HG03064 (cell line): ENCODE results near the gene ONECUT3.
A peak's percentile ranks its signal among the peaks of the same experiment; 100 is the strongest.

Source experiments
- ATAC-seq: cut with Tn5 transposase; IDR thresholded peaks from one replicate; pipeline ENCODE4 v1.9.1; 2021; ENCODE audit warnings: low read depth; ENCODE audit not compliant: unreplicated experiment

The ONECUT3 gene

DNA sequence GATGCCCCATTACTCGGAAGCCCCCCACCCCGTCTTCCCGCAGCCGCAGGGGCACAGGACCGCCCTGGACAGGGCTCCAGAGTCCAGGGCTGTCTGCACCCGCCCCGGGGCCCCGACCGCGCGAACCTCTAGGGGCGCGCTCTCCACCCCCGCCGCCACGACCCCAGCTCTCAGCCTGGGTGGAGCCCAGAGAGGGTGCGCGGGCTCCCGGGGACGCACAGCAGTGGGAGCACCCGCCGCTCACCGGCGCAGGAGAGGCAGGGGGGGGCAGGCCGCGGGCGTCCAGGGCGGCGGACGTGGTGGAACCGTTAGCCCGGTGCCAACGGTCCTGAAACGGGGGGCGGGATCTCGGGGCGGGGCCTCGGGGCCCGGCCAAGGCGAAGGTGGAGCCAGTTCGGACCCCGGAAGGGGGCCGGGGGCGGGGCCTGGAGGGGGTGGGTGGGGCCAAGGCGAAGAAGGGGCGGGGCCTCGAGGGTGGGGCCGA is 58.7 kb downstream of the ONECUT3 start, which contains the start of gene ATP8B3:
TSS of gene ATP8B3 (minus strand) at position 335 of the 484 bp plus-strand sequence. CDS start 540 bp downstream, outside the sequence.
- ATAC-seq, result peak; percentile 2

DNA sequence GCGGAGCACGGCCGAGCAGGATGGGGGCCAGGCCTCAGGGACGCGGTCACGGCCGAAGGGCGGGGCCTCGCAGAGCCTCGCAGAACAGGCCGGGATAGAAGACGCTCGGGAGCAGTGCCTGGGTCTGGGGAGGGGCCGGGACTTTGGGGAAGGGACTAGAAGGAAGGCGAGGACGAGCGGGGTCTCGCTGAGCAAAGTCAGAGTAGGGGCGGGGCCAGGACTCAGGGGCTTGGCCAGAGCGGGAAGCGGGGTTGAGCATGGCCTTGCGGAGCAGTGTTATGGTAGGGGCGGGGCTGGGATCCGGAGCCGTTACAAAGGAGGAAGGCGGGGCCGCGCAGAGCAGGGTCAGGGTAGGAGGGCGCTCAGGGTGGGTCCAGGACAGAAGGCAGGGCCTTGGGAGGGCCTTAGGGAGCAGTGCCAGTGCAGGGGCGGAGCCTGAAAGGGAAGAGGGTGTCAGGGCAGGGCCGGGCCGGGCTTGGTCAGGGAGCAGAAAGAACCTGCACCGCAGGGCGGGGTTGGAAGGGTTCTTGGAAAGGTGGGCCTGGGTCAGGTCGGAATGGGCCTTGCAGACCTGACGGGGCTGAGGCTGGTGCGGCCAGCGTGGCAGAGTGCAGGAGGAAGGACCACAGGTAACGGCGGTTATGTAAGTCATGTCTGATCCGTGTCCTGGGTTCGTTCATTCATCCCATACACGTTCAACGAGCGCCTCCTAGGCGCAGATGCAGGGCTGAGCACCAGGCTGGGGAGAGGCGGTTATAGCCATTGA is 59.3 kb downstream of the ONECUT3 start:
- peak; percentile 71 for ATAC-seq

GRCh38 chr19:1813192-1814182 is 60.2 kb downstream of the ONECUT3 start:
- ATAC-seq, result no peak

GRCh38 chr19:1814391-1814790 is 61.1 kb downstream of the ONECUT3 start:
- ATAC-seq, result no peak

DNA sequence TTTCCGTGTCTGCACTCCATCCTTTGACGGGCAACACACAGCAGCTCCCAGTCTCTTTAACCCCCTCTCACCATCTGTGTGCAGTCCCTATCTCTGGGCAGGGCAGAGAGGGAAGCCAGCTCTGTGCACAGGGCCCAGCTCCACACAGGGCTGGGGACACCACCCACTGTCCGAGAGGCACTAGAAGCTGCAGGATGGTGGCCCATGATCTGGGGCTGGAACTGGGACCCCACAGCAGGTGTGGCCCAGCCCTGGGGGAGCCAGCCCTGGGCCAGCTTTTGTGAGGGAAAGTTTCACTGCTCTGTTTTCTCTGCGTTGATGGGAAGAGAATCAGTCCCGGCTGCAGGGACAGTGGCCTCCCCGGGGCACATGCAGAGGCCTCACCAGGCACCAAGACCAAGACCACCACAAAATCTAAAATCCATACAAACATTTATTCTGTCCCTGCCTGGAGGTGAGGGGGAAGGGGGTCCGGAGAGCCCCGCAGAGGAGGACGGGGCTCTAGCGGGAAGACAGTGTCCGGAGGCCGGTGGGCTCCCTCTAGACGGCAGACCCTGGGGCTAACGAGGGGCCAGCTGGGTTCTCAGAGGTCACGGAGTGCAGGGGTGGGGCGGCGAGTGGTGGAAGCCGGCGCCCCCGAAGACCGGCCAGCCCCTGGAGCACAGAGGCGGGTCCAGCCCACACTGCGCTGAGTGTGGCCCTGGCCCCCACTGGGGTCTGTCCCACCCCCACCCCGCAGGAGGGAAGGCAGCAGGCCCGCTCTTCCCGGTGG is 61.7 kb downstream of the ONECUT3 start:
- no peak for ATAC-seq

- ATAC-seq, result no peak
Measured at GRCh38 chr19:1815605-1816529, 62.6 kb downstream of the ONECUT3 start.

DNA sequence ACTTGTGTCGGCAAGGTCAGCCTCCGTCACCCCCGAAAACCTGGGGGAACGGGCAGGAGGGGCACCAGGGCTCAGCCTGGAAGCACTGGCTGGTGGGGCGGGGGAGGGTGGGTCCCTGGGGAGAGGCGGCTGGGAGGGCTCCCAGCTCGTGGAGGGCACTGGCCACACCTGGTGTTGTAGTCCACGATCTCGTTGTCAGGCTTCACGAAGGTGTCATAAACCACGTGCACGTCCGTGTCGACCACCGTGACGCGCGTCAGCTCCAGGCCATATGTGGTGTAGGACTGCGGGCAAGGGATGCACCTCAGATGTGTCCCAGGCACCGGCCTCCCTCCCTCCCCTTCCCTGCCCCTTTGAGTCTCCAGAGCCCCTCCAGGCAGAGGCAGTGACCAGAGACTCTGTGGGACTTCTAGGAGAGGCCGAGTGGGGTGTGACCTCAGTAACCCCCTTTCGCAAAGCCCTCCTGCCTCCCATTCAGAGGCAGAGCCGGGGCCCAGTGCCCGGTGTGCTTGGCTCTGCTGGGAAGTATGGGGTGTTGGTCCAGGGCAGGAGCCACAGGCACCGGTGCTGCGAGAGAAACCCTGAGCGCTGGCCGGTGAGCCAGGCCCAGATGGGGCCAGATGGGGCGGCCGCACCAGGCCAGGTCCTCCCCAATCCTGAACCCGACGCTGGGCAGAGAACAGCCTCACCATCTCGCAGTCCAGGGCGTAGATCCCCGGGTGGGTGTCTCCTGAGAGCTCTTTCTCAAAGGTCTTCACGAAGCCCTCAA is 63.4 kb downstream of the ONECUT3 start:
- no peak for ATAC-seq

DNA sequence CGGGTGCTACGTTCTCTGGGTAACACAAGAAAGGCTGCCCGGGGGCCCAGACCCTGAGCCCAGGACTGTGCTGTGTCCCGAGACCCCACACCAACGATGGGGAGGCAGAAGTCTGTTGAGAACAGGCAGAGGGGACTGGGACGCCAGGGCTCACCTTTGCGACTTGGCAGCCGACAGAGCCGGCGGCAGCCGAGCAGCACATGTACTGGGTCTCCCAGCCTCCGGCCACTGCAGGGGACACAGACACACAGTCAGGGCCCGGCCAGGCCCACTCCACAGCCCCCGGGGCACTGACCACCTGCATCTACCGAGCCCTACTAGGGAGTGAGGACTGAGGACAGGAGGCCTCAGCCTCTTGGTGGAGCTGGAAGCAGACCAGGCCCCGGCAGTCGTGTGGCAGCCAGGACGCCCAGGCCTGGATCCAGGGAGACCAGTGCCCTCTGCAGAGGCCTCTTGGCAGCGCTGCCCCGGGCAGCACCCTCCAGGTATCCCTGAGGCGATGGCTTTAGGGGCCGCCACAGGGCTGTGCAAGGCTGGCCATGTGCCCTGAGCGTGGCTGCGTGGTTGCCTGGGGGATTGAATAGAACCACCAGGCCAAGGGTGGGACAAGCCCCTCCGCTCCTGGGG is 64.4 kb downstream of the ONECUT3 start:
- no peak for ATAC-seq

DNA sequence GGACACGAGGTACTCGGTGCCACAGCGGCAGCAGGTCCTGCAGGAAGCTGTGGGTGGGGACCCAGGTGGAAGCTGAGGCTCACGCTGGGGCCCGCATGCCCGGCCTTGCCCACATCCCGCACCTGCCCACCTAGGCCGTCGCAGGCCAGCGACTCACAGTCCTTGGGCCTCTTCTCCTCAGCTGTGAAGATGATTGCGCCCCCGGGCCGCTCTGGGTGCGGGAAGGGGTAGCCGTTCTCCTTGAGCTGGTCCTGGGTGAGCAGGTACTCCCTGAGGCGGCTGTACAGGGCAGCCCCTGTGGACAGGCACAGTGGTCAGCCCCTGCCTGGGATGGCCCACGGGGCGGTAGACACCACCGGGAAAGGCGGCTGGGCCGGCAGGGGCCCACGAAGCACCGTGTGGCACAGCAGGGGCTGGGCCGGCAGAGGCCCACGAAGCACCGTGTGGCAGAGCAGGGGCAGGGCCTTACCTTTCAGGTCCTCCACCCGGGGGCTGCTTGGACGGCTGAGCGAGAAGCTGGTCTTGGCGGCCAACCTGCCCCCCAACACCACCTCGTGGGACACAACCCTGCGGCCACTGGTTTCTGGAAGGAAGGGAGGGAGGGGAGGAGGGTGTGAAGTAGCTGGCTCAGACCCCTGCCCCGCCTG is 65.4 kb downstream of the ONECUT3 start:
- no peak for ATAC-seq

- no peak for ATAC-seq
Measured at GRCh38 chr19:1819341-1820255, 66.3 kb downstream of the ONECUT3 start.

GRCh38 chr19:1822210-1822609 is 68.9 kb downstream of the ONECUT3 start:
- no peak for ATAC-seq

DNA sequence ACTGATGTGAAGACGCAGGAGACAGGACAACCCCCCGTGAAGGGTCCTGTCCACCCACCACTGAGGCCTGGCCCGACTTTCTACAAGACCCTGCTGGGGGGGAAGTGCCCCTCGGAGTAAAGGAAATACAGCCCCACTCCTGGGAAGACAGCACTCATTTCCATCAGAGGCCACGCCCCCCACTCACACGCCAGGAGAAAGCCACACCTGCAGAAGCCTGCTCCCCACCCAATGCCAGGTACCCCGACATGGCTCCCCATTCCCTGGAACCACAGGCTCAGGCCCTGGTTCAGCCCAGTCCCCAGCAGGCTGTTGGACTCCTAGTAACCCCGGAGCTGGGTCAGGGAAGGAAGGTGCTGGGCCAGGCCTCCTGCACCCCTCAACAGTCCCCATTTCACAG is 69.7 kb downstream of the ONECUT3 start:
- ATAC-seq, result no peak

GRCh38 chr19:1823539-1824251 is 70.4 kb downstream of the ONECUT3 start:
- no peak for ATAC-seq

DNA sequence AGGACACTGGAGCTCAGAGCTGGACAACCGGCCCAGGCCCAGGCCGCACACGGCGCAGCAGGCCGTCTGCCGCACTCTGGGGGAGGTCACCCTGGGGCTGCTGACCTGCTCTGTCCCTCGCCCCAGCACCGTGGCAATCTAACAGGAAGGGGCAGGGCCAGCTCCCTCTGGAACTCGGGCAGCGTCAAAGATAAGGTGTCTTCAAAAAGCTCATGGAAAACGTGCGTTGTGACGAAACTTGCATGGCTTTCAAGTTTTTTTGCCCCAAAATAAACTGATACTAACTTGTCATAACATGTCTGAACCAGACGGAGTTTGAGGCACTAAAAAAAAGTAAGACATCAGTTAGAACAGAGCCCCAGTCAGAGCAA is 70.9 kb downstream of the ONECUT3 start:
- ATAC-seq, result no peak

- ATAC-seq, result no peak
Measured at GRCh38 chr19:1825909-1826556, 72.7 kb downstream of the ONECUT3 start.
